IMR-90 (cell line): ENCODE results near the gene ST3GAL4. TPM values are rescaled to one million over a fixed set of nuclear protein-coding genes. Genes with fewer than 3 reads are reported as not detected.

Source experiments
- ATAC-seq: fragments of 200-7000 bp; cut with Tn5 transposase; 2 replicates; pipeline ENCODE4 v1.9.1; 2020; ENCODE audit warnings: low read depth, mild to moderate bottlenecking, moderate library complexity
- BruUV-seq: library from RNA; stranded (reverse); fragments of 400-500 nt; replicated peaks from 2 replicates; lab custom pipeline; 2021; lab: Mats Ljungman, UMichigan
- CTCF ChIA-PET: fragments of 300-600 bp; formaldehyde crosslinking; extraction: SDS; loops from one replicate; lab custom pipeline; 2021; ENCODE audit warnings: antibody characterized with exemption; lab: Yijun Ruan, JAX
- POLR2A ChIA-PET: fragments of 300-600 bp; sonication (Branson Sonifier 250); formaldehyde crosslinking; loops from one replicate; lab custom pipeline; 2022; ENCODE audit warnings: antibody characterized with exemption; ENCODE audit not compliant: unreplicated experiment; lab: Charles Lee
- DNase-seq: peaks from one replicate; pipeline ENCODE4 v3.0.0; 2013
- H2AFZ ChIP-seq: replicated peaks from 2 replicates; pipeline ENCODE3; 2013; ENCODE audit warnings: low read length, mild to moderate bottlenecking; ENCODE audit not compliant: poor library complexity
- H2AK5ac ChIP-seq: 2 replicates; pipeline ENCODE4 v1.6.1; 2013; ENCODE audit warnings: low read depth, low read length, inconsistent platforms
- H2AK9ac ChIP-seq: replicated peaks from 2 replicates; pipeline ENCODE3; 2013; ENCODE audit warnings: mild to moderate bottlenecking, low read depth, low read length, moderate library complexity; ENCODE audit not compliant: poor library complexity
- H2BK120ac ChIP-seq: 2 replicates; pipeline ENCODE4 v1.6.1; 2013; ENCODE audit warnings: low read depth, low read length, inconsistent platforms
- H2BK15ac ChIP-seq: 3 replicates; pipeline ENCODE4 v1.6.1; 2013; ENCODE audit warnings: low read depth, low read length, inconsistent platforms
- H2BK20ac ChIP-seq: 2 replicates; pipeline ENCODE4 v1.6.1; 2013; ENCODE audit warnings: low read depth, mild to moderate bottlenecking, inconsistent platforms, low read length, moderate library complexity
- H2BK5ac ChIP-seq: 2 replicates; pipeline ENCODE4 v1.6.1; 2013; ENCODE audit warnings: mild to moderate bottlenecking, low read depth, low read length, inconsistent platforms; ENCODE audit not compliant: poor library complexity, severe bottlenecking
- H3K14ac ChIP-seq: replicated peaks from 2 replicates; pipeline ENCODE4 v1.6.1; 2013; ENCODE audit warnings: low read depth, low read length, inconsistent platforms
- H3K18ac ChIP-seq: 2 replicates; pipeline ENCODE4 v1.6.1; 2013; ENCODE audit warnings: low read depth, low read length, control low read depth
- H3K23ac ChIP-seq: 2 replicates; pipeline ENCODE4 v1.6.1; 2013; ENCODE audit warnings: low read depth, low read length, inconsistent platforms
- H3K27ac ChIP-seq: 2 replicates; pipeline ENCODE4 v1.5.1; 2013; ENCODE audit warnings: mild to moderate bottlenecking, control low read depth, low read length; ENCODE audit not compliant: insufficient read depth
- H3K27me3 ChIP-seq: 2 replicates; pipeline ENCODE4 v1.6.1; 2013; ENCODE audit warnings: low read length; ENCODE audit not compliant: control insufficient read depth, insufficient read depth
- H3K36me3 ChIP-seq: 2 replicates; pipeline ENCODE4 v1.6.1; 2013; ENCODE audit warnings: low read length, mixed read lengths; ENCODE audit not compliant: control insufficient read depth, insufficient read depth
- H3K4ac ChIP-seq: 2 replicates; pipeline ENCODE4 v1.6.1; 2013; ENCODE audit warnings: low read depth, low read length, inconsistent platforms
- H3K4me1 ChIP-seq: 2 replicates; pipeline ENCODE4 v1.6.1; 2013; ENCODE audit warnings: low read length, mixed read lengths; ENCODE audit not compliant: control insufficient read depth, insufficient read depth
- H3K4me2 ChIP-seq: 2 replicates; pipeline ENCODE4 v1.6.1; 2013; ENCODE audit warnings: low read depth, mild to moderate bottlenecking, control low read depth, low read length, moderate library complexity
- H3K4me3 ChIP-seq: 2 replicates; pipeline ENCODE4 v1.5.1; 2013; ENCODE audit warnings: low read depth, mild to moderate bottlenecking, control low read depth, low read length, moderate library complexity; ENCODE audit not compliant: insufficient read depth
- H3K56ac ChIP-seq: 2 replicates; pipeline ENCODE4 v1.6.1; 2013; ENCODE audit warnings: low read length, inconsistent platforms; ENCODE audit not compliant: insufficient read depth; ENCODE audit errors: extremely low read depth
- H3K79me1 ChIP-seq, 2 experiments: 2 replicates each; pipeline ENCODE4 v1.6.1; 2013; ENCODE audit warnings: low read length in 2 of 2, inconsistent platforms in 1 of 2, low read depth in 1 of 2
- H3K9ac ChIP-seq: 2 replicates; pipeline ENCODE4 v1.6.1; 2013; ENCODE audit warnings: low read depth, low read length, control low read depth
- H3K9me1 ChIP-seq: 2 replicates; pipeline ENCODE4 v1.6.1; 2013; ENCODE audit warnings: low read length, inconsistent platforms; ENCODE audit not compliant: insufficient read depth
- H3K9me3 ChIP-seq: 2 replicates; pipeline ENCODE4 v1.6.1; 2013; ENCODE audit warnings: low read length; ENCODE audit not compliant: control insufficient read depth, insufficient read depth
- H4K20me1 ChIP-seq: 2 replicates; pipeline ENCODE4 v1.6.1; 2013; ENCODE audit warnings: low read length, inconsistent platforms; ENCODE audit not compliant: insufficient read depth
- H4K5ac ChIP-seq: 2 replicates; pipeline ENCODE4 v1.6.1; 2013; ENCODE audit warnings: mild to moderate bottlenecking, low read depth, low read length, control low read depth
- H4K8ac ChIP-seq, 2 experiments: 2 replicates each; pipeline ENCODE4 v1.6.1; 2013; ENCODE audit warnings: low read depth in 2 of 2, low read length in 2 of 2, control low read depth in 1 of 2, inconsistent platforms in 1 of 2
- H4K91ac ChIP-seq: 2 replicates; pipeline ENCODE4 v1.6.1; 2013; ENCODE audit warnings: low read depth, low read length, inconsistent platforms; ENCODE audit not compliant: insufficient read depth
- BHLHE40 ChIP-seq: fragments of 150-350 bp; IDR thresholded peaks from 2 replicates; pipeline ENCODE4 v1.6.1; 2016; ENCODE audit warnings: mild to moderate bottlenecking, low read depth, low read length
- CEBPB ChIP-seq: IDR thresholded peaks from 2 replicates; pipeline ENCODE4 v1.6.1; 2012; ENCODE audit warnings: low read depth, low read length, improper control_type of control experiment
- CHD1 ChIP-seq: IDR thresholded peaks from 2 replicates; pipeline ENCODE4 v1.6.1; 2012; ENCODE audit warnings: low read depth, low read length, improper control_type of control experiment
- CTCF ChIP-seq: conservative IDR thresholded peaks from 2 replicates; pipeline ENCODE4 v1.5.1; 2012; ENCODE audit warnings: mild to moderate bottlenecking, low read depth, low read length, improper control_type of control experiment
- ELK1 ChIP-seq: fragments of 150-350 bp; IDR thresholded peaks from 2 replicates; pipeline ENCODE4 v1.6.1; 2016; ENCODE audit warnings: low read depth, mild to moderate bottlenecking, low read length, moderate library complexity, borderline replicate concordance
- FOS ChIP-seq: fragments of 150-350 bp; IDR thresholded peaks from 2 replicates; pipeline ENCODE4 v1.6.1; 2016; ENCODE audit warnings: low read depth, low read length
- MAFK ChIP-seq: IDR thresholded peaks from 2 replicates; pipeline ENCODE4 v1.6.1; 2012; ENCODE audit warnings: low read depth, low read length, improper control_type of control experiment
- MAZ ChIP-seq: IDR thresholded peaks from 2 replicates; pipeline ENCODE4 v1.6.1; 2012; ENCODE audit warnings: low read depth, mild to moderate bottlenecking, low read length, improper control_type of control experiment, moderate library complexity, borderline replicate concordance
- MXI1 ChIP-seq: IDR thresholded peaks from 2 replicates; pipeline ENCODE4 v1.6.1; 2012; ENCODE audit warnings: low read depth, mild to moderate bottlenecking, low read length, moderate library complexity, borderline replicate concordance
- NFE2L2 ChIP-seq: fragments of 150-350 bp; IDR thresholded peaks from 2 replicates; pipeline ENCODE4 v1.6.1; 2016; ENCODE audit warnings: low read depth, mild to moderate bottlenecking, low read length
- POLR2A ChIP-seq: IDR thresholded peaks from 2 replicates; pipeline ENCODE4 v1.6.1; 2012; ENCODE audit warnings: mild to moderate bottlenecking, low read depth, low read length
- RAD21 ChIP-seq: IDR thresholded peaks from 2 replicates; pipeline ENCODE4 v1.6.1; 2012; ENCODE audit warnings: low read length, improper control_type of control experiment
- RCOR1 ChIP-seq: IDR thresholded peaks from 2 replicates; pipeline ENCODE4 v1.6.1; 2012; ENCODE audit warnings: mild to moderate bottlenecking, low read length, improper control_type of control experiment; ENCODE audit not compliant: insufficient replicate concordance
- RFX5 ChIP-seq: IDR thresholded peaks from 2 replicates; pipeline ENCODE4 v1.8.0; 2012; ENCODE audit warnings: low read depth, mild to moderate bottlenecking, low read length, moderate library complexity
- SMC3 ChIP-seq: fragments of 150-350 bp; IDR thresholded peaks from 2 replicates; pipeline ENCODE4 v1.6.1; 2016; ENCODE audit warnings: low read depth, mild to moderate bottlenecking, antibody characterized with exemption, low read length, moderate library complexity
- USF2 ChIP-seq: fragments of 150-350 bp; IDR thresholded peaks from 2 replicates; pipeline ENCODE4 v1.6.1; 2017; ENCODE audit warnings: mild to moderate bottlenecking, antibody characterized with exemption, low read length, low read depth
- WGBS, 2 experiments: methylation state at CpG; one replicate each; pipeline versions ENCODE4 v1.1.5 to v1.1.7; 2013; ENCODE audit warnings: missing lambda C conversion rate in 2 of 2; ENCODE audit not compliant: insufficient read length in 1 of 2; ENCODE audit errors: extremely low coverage in 2 of 2; 5-methylcytosine and 5-hydroxymethylcytosine counted together
- dilution Hi-C: fragments of 300-500 bp; cut with HindIII; formaldehyde crosslinking; loops from one replicate; pipeline ENCODE4 v1.14.3; 2018; ENCODE audit warnings: low sequenced_read_pairs; ENCODE audit not compliant: unreplicated experiment
- in situ Hi-C: fragments of 300-500 bp; cut with MboI; formaldehyde crosslinking; loops from 3 replicates; pipeline ENCODE4 v1.14.3; 2019; ENCODE audit warnings: low sequenced_read_pairs, inconsistent platforms, mixed read lengths
- intact Hi-C: fragments of 100-400 bp; cut with micrococcal nuclease; formaldehyde crosslinking; loops from 2 replicates; pipeline ENCODE4 v1.10.0; 2022
- polyA plus RNA-seq, 3 experiments: library from polyadenylated mRNA; depleted of rRNA; stranded (reverse); fragments of >200 nt; gene quantifications; 2 replicates each; pipeline ENCODE4 v1.2.3, GENCODE V29; 2012; ENCODE audit warnings: low replicate concordance in 1 of 3
- total RNA-seq: library from RNA; depleted of rRNA; stranded (reverse); fragments of >200 nt; gene quantifications from 2 replicates; pipeline ENCODE4 v1.2.3, GENCODE V29; 2012

The ST3GAL4 gene
- total and polyA plus RNA-seq, 2 of the 4 experiments (the other 2 are of a cell fraction), result 17.0 to 19.7 TPM

GRCh38 chr11:126398721-126399120 lies 43.2 kb downstream of the ST3GAL4 start:
- H3K79me1 ChIP-seq, result peaks cover 8 to 11% of the 10 kb centered on the region in 2 experiments; a peak in 3 of 4 replicates
- no peak overlapping the region for H4K5ac ChIP-seq
- H2BK15ac ChIP-seq, result no peak overlapping the region
- no peak overlapping the region for H3K56ac ChIP-seq
- CTCF ChIA-PET, result no interaction called here
- no peaks in the 10 kb centered on the region for H3K36me3 ChIP-seq
- POLR2A ChIA-PET, result no interaction called here
- H4K8ac ChIP-seq, result no peak overlapping the region
- TF ChIP-seq ELK1 (no peak), CTCF (no peak), MAZ (no peak), MAFK (no peak), MXI1 (no peak), FOS (no peak), RCOR1 (no peak), RFX5 (no peak), SMC3 (no peak), NFE2L2 (no peak), CHD1 (no peak), POLR2A (no peak), BHLHE40 (no peak), RAD21 (no peak), USF2 (no peak), CEBPB (no peak)
- peaks cover 6% of the 10 kb centered on the region; the same call in 1 of the 2 replicates for H3K4me1 ChIP-seq
- no peak overlapping the region for H3K23ac ChIP-seq
- H2BK5ac ChIP-seq, result no peak overlapping the region
- H3K9me1 ChIP-seq, result peaks cover 3% of the 10 kb centered on the region; the same call in 1 of the 2 replicates
- no peak overlapping the region for H2AK9ac ChIP-seq
- DNase-seq (no peak), ATAC-seq (no peak)
- no peak overlapping the region for H3K4me2 ChIP-seq
- H3K4me3 ChIP-seq, result no peak overlapping the region
- no peak overlapping the region for H3K9ac ChIP-seq
- intact Hi-C loops (no loop called here), dilution Hi-C loops (no loop called here), in situ Hi-C loops (no loop called here)
- H3K27ac ChIP-seq, result no peak overlapping the region
- no peaks in the 10 kb centered on the region for H4K20me1 ChIP-seq
- no peak overlapping the region for H2AK5ac ChIP-seq
- H2AFZ ChIP-seq, result no peak overlapping the region
- peaks cover 3% of the 10 kb centered on the region; the same call in 1 of the 2 replicates for H3K9me3 ChIP-seq
- H2BK20ac ChIP-seq, result no peak overlapping the region
- no peak overlapping the region for H3K18ac ChIP-seq
- BruUV-seq, result no TSS peak
- H3K27me3 ChIP-seq, result no peaks in the 10 kb centered on the region
- no peak overlapping the region for H4K91ac ChIP-seq
- no peak overlapping the region; the same call in 1 of the 2 replicates for H3K14ac ChIP-seq
- no CpG with 5 or more reads among the region's 1 CpG for WGBS, 2 experiments
- no peak overlapping the region for H3K4ac ChIP-seq
- no peak overlapping the region for H2BK120ac ChIP-seq
